Pancreas (tissue), 10 donors: ENCODE measurements around the gene REEP3. TPM values are rescaled to one million over a fixed set of nuclear protein-coding genes. Genes with fewer than 3 reads are reported as not detected.

Source experiments
- ATAC-seq, 4 donors: fragments of 200-7000 bp; cut with Tn5 transposase; one replicate each; pipeline versions ENCODE4 v1.8.0 to v1.9.1; 2020; ENCODE audit warnings: mild to moderate bottlenecking in 4 of 4, moderate library complexity in 4 of 4
- DNase-seq, 6 donors: peaks; one replicate each; pipeline ENCODE4 v3.0.0-alpha.2; 2020
- FAIRE-seq: peaks from 2 replicates; lab custom pipeline; 2012; peaks lifted over from hg19 to GRCh38; lab: Jason Lieb, UNC
- H3K27ac ChIP-seq, 4 donors: fragments of 200-600 bp; sonication (generic); 1 replicate in 3 of 4; 2 replicates in 1 of 4; pipeline versions ENCODE4 v1.5.0 to v1.8.0; 2020
- H3K27me3 ChIP-seq, 4 donors: fragments of 200-600 bp; one replicate each; pipeline ENCODE4 v1.8.0; 2021
- H3K36me3 ChIP-seq, 3 donors: fragments of 200-600 bp; sonication (generic) in 1 of 3; one replicate each; pipeline versions ENCODE4 v1.5.0 to v1.8.0; 2020 to 2021
- H3K4me1 ChIP-seq, 3 donors: fragments of 200-600 bp; one replicate each; pipeline ENCODE4 v1.8.0; 2021
- H3K4me3 ChIP-seq, 4 donors: fragments of 200-600 bp; sonication (generic) in 2 of 4; one replicate each; pipeline versions ENCODE4 v1.5.0 to v1.8.0; 2020 to 2021
- H3K9me3 ChIP-seq, 4 donors: fragments of 200-600 bp; one replicate each; pipeline ENCODE4 v1.8.0; 2021
- WGBS, 2 donors: extraction: QIAGEN DNeasy Blood & Tissue Kit; methylation state at CpG; one replicate each; pipeline ENCODE4 v1.1.7; 2013; 5-methylcytosine and 5-hydroxymethylcytosine counted together
- intact Hi-C, 3 donors: fragments of 100-400 bp; cut with DNase I; formaldehyde crosslinking; loops; one replicate each; pipeline versions ENCODE4 v1.11.1 to v1.14.2; 2022
- polyA plus RNA-seq, 2 donors: library from polyadenylated mRNA; stranded (reverse); fragments of 200-250 nt; gene quantifications; one replicate each; pipeline ENCODE4 v1.2.3, GENCODE V29; 2013
- total RNA-seq, 6 donors: library from RNA; stranded (reverse); fragmentation: NEBNext Ultra II Directional in 4 of 6; extraction: Animal tissue kit (Norgen Biotek cat#: 25700) in 4 of 6; gene quantifications; one replicate each; pipeline versions ENCODE4 v1.2.1 to v1.2.4, GENCODE V29; 2021 to 2023
- TF ChIP-seq, protein P1 (sequence below), 4 donors: fragments of 200-600 bp; sonication (generic) in 3 of 4; IDR thresholded peaks; one replicate each; pipeline versions ENCODE4 v1.5.0 to v1.8.0; 2021; ENCODE audit warnings: antibody characterized with exemption in 4 of 4
- donor health status: healthy with polysubstance abuse.
- donor health status: DM: no; HTN: no; CAD: no; lungs with moderate emphysema.
- donor health status: DM: no; HTN: no; CAD: no.
- donor health status: control.
- donor health status: control.
- donor health status: Bipolar disorder and iron deficiency.
- donor health status: DM: yes; HTN: yes; CAD: no.
- donor health status: DM: no; HTN: no; CAD: no.
- donor health status: DM: no; HTN: no; CAD: no.
- donor health status: DM: yes; HTN: yes; CAD: no.

Gene REEP3
- total and polyA plus RNA-seq, 8 donors, result 2.7 to 21.3 (median 9.4) TPM

DNA sequence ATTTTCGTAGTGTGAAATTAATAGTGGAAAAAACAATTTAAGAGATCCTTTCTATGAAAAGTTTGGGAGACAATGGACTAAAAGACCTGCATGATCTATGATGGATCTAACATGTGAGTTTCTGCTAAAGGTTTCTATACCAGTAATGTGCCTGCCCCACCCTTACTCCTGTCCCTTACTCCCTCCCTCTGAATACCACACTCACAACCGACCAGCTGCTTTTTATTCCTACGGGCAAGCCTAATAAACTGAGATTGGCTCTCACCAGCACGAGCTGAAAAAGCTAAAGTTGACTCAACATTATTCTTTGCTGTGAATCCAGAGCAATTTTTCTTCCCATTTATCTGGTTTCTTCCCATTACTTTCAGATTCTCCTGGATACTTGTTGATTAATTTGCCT, 17.8 kb upstream of the REEP3 start:
- no peak for ATAC-seq

DNA sequence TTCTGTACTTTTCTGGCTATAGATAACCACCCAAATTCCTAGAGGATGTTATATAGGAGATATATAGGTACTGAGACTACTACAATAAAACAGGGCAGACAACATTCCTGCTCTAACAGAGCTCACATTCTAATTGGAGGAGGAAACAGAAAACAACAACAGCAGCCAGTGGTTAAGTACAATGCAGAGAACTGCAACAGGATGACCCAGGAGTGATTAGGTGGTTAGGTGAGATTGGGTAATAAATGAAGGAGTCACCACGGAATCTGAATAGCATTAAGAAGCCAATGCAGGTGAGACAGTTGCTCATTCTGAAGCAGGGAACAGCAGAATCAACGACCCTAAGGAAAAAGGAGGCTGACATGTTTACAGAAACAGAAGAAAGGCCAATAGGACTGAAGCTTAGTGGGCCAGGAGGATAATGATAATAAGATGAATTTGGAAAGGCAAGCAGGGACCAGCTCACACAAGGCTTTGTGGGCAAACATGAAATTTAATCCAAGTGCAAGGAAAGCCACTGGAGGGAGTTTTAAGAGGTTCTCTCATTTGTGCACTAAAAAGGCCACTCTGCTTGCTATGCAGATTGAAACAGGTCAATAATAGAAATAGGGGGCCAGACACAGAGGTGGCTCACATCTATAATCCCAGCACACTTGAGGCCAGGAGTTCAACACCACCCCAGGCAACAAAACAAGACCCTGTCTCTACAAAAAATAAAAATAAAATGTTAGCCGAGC, 16.9 kb upstream of the REEP3 start:
- Histone ChIP-seq H3K4me3 (no peak overlapping the region), H3K4me1 (peaks cover 0 to 10% (median 7%) of the 10 kb centered on the region in 3 donors), H3K36me3 (no peaks in the 10 kb centered on the region), H3K27me3 (no peaks in the 10 kb centered on the region), H3K9me3 (no peaks in the 10 kb centered on the region), H3K27ac (no peak overlapping the region)
- ATAC-seq (no peak), DNase-seq (no peak), FAIRE-seq (no peak)
- intact Hi-C loops, result no loop called here
- 63 to 64% methylated on average over 3 of the region's 3 CpGs for WGBS, 2 donors
- TF ChIP-seq, protein P1, sequence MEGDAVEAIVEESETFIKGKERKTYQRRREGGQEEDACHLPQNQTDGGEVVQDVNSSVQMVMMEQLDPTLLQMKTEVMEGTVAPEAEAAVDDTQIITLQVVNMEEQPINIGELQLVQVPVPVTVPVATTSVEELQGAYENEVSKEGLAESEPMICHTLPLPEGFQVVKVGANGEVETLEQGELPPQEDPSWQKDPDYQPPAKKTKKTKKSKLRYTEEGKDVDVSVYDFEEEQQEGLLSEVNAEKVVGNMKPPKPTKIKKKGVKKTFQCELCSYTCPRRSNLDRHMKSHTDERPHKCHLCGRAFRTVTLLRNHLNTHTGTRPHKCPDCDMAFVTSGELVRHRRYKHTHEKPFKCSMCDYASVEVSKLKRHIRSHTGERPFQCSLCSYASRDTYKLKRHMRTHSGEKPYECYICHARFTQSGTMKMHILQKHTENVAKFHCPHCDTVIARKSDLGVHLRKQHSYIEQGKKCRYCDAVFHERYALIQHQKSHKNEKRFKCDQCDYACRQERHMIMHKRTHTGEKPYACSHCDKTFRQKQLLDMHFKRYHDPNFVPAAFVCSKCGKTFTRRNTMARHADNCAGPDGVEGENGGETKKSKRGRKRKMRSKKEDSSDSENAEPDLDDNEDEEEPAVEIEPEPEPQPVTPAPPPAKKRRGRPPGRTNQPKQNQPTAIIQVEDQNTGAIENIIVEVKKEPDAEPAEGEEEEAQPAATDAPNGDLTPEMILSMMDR (IDR thresholded peaks at IDR 0.05), result no peak

More for the DNA sequence above, 17.8 kb upstream of the REEP3 start:
- Histone ChIP-seq H3K4me1 (peaks cover 0 to 10% (median 7%) of the 10 kb centered on the region in 3 donors), H3K36me3 (no peaks in the 10 kb centered on the region), H3K27me3 (no peaks in the 10 kb centered on the region), H3K9me3 (no peaks in the 10 kb centered on the region), H3K4me3 (no peak overlapping the region), H3K27ac (no peak overlapping the region)
- TF ChIP-seq, protein P1 (IDR thresholded peaks at IDR 0.05), result no peak
- no peak for DNase-seq
- no peak for FAIRE-seq
- WGBS, 2 donors, result 72 to 77% methylated on average over 4 of the region's 4 CpGs
- intact Hi-C loops, result no loop called here

DNA sequence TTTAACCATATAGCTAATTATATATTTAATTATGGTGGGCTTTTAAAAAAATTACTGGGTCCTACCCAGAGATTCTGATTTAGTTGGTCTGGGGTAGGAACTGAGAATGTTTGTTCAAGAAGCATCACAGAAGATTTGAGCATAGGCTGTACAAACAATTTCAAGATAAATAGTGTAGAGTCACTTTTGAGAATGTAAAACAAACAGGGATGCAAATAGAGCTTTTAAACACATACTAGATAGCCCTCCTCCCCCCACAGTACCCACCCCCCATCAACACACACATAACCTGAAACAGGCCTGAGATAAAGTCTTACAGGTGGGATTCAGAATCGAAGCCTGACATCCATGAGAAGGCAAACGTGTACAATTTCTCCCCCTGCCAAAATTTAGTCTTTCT, 15.6 kb upstream of the REEP3 start:
- intact Hi-C loops, result no loop called here
- no peak overlapping the region for H3K4me3 ChIP-seq
- no peaks in the 10 kb centered on the region for H3K9me3 ChIP-seq
- no peak overlapping the region for H3K27ac ChIP-seq
- ATAC-seq, result no peak
- H3K27me3 ChIP-seq, result no peaks in the 10 kb centered on the region
- FAIRE-seq, result no peak
- 52 to 59% methylated on average over 2 of the region's 2 CpGs for WGBS, 2 donors
- H3K4me1 ChIP-seq, result peaks cover 0 to 10% (median 7%) of the 10 kb centered on the region in 3 donors
- no peak for DNase-seq
- no peaks in the 10 kb centered on the region for H3K36me3 ChIP-seq
- TF ChIP-seq, protein P1 (IDR thresholded peaks at IDR 0.05), result no peak

DNA sequence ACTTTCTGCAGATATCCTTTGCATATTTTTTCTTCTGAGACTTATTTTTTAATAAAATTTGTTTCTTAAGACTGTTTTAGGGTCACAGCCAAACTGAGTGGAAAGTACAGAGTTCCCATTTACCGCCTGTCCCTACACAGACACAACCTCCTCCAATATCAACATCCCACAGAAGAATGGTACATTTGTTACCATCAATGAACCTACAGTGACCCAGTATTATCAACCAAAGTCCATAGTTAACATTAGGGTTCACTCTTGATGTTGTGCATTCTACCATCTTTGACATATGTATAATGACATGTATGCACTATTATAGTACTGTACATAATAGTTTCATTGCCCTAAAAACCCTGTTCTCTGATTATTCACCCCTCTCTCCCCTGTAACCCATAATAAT, 14.6 kb upstream of the REEP3 start:
- Histone ChIP-seq H3K9me3 (no peaks in the 10 kb centered on the region), H3K4me1 (peaks cover 0 to 10% (median 7%) of the 10 kb centered on the region in 3 donors), H3K27ac (no peak overlapping the region), H3K4me3 (no peak overlapping the region), H3K27me3 (no peaks in the 10 kb centered on the region), H3K36me3 (no peaks in the 10 kb centered on the region)
- DNase-seq (no peak), FAIRE-seq (no peak), ATAC-seq (no peak)
- TF ChIP-seq, protein P1 (IDR thresholded peaks at IDR 0.05), result no peak
- intact Hi-C loops, result no loop called here
- 98 to 100% methylated on average over 1 of the region's 1 CpG for WGBS, 2 donors
